HG03196 (cell line): ENCODE results near the gene FAM13C.
"Not testable (repeated sequence)": the region's sequence is repeated elsewhere in the genome, so short reads cannot be mapped to it uniquely, and the experiment has no call there.

Experiments
- ATAC-seq: cut with Tn5 transposase; IDR thresholded peaks from one replicate; pipeline ENCODE4 v1.9.1; 2021; ENCODE audit not compliant: unreplicated experiment

The FAM13C gene

GRCh38 chr10:59362144-59362958, at the start of gene FAM13C:
Gene FAM13C, minus strand, starts transcription at chr10:59362549. Its CDS starts 89 bp downstream, at chr10:59362460.
- no peak for ATAC-seq

DNA sequence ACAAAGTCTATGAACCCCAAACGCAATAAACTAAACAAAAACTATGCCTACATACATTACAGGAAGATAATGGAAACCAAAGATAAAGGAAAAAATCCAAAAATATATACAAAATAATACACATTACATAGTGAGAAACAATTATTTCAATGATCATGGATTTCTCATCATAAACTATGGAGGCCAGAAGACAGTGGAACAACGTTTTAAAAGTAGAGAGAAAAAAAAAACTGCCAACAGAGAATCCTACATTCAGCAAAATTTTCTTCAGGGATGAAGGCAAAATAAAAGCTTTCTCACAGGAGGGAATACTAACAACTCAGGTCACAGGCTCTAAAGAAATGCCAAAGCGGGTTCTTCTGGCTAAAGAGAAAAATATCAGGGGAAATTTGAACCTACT, 42.9 kb upstream of the FAM13C start:
- ATAC-seq: no peak

DNA sequence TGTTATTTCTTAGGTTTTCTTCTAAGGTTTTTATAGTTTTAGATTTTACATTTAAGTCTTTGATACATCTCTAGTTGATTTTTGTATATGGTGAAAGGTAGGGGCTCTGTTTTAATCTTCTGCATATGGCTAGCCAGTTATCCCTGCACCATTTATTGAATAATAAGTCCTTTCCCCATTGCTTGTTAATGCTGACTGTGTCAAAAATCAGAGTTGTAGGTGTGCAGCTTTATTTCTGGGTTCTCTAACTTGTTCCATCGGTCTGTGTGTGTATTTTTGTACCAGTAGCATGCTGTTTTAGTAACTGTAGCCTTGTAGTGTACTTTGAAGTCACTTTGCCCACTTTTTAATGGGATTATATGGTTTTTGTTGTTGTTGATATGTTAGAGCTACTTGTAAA, 37.9 kb upstream of the FAM13C start:
- no peak for ATAC-seq

DNA sequence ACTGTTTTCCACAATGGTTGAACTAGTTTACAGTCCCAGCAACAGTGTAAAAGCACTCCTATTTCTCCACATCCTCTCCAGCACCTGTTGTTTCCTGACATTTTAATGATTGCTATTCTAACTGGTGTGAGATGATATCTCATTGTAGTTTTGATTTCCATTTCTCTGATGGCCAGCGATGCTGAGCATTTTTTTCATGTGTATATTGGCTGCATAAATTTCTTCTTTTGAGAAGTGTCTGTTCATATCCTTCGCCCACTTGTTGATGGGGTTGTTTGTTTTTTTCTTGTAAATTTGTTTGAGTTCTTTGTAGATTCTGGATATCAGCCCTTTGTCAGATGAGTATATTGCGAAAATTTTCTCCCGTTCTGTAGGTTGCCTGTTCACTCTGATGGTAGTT, 37.0 kb upstream of the FAM13C start:
- not testable (repeated sequence) for ATAC-seq

DNA sequence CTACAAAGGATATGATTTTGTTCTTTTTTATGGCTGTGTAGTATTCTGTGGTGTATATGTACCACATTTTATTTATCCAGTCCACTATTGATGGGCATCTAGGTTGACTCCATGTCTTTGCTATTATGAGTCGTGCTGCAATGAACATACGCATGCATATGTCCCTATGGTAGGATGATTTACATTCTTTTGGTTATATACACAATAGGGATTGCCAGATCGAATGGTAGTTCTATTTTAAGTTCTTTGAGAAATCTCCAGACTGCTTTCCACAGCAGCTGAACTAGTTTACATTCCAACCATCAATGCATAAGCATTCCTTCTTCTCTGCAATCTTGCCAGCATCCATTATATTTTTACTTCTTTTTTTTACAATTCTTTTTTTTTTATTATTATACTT, 35.6 kb upstream of the FAM13C start:
- no peak for ATAC-seq

DNA sequence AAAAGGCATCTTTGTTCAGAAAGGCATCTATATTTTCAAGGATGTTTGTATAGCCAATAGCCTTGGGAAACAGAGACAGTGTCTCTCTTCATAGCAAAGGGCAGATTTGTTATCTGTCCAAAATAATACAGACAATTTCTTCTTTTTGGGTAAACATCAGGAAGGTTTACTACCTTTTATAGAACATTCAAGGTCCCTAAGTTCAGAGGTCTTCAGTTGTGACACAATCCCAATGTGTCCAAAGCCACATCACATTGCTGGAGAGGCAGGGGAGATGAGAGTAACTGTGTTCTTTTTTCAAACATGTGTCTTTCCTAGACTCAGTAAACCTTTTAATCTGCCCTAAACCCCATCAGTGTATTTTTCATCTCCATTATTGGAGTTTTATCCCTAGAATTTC, 33.6 kb upstream of the FAM13C start:
- no peak for ATAC-seq

DNA sequence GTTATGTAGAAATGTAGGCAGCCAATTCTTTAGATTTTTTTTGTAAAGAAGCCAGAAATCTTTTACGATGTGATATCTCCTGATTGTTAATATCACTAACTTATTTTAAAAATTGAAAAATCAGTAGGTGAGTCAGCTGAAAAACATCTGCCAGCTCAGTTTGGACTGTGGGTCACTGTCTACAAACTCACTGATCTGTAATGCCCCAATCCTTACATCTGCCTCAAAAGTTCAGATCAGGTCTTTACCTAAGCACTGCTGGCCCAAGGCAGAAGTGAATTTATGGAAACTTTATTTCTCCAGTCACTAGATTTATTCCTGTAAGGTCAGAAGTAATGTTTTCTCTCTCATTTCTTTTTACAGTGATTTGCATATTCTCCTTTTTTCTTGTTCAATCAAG, 31.0 kb upstream of the FAM13C start:
- ATAC-seq: no peak

- no peak for ATAC-seq
Measured at GRCh38 chr10:59391060-59391459, 28.7 kb upstream of the FAM13C start.

GRCh38 chr10:59388671-59388976, 26.3 kb upstream of the FAM13C start:
- ATAC-seq: no peak

DNA sequence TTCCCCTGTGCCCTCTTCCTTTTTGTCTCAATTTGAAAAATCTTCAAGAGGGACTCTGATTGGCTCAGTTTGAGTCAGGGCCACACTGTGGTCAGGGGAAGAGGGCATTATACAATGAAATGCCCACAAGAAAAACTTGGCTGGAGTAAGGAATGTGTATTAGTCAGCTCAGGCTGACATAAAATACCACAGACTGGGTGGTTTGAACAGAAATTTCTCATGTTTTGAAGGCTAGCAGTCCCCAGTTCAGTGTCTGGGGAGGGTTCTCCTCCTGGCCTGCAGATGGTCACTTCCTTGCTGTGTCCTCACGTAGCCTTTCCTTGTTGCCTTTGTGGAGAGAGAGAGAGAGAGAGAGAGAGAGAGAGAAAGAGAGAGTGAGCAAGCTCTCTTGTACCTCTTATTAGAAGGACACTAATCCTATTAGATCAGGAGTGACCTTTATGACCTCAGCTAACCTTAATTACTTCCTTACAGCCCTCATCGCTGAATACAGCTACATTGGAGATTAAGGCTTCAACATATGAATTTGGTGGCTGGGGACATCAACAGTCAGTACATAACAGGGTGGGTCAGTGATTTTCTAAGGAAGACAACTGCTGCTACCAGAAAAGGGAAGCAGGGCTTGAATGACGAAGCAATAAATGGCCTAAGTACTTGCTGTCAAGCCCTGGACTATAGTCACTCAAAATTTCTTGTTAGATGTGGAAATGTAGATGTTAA, 25.8 kb upstream of the FAM13C start:
- ATAC-seq: no peak

DNA sequence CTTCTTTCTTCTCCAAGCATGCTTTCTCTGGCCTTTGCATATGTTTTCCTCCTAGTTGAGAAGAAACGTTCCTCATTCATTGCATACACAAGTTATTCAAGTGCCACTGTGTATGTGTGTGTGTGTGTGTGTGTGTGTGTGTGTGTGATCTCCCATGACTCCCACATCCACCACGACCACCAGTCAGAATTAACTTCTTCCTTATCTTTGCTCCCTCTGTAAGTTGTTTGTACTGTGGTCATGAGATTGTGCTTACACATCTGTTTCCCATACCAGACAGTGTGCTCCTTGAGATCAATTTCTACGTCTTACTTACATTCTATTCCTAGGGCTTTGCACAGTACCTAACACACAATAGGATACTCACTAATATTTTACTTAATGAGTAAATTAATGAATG, 22.4 kb upstream of the FAM13C start:
- no peak for ATAC-seq

DNA sequence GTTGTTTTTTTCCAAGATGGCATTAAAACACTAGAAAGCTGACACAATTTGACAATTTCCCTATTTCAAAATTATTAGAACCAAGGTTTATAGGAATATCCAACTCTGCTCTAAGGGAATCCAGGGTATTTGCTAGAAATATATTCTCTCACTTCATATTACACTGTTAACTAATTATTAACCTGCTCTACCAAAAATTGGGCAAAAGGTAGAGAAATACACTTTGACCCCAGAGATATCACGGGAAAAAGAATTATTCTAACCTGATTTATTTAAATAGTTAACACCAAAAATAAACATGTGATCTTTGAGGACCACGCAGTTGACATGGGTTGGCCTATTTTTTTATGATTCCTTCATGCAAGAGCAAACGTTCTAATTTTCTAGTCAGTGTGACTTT, 21.6 kb upstream of the FAM13C start:
- ATAC-seq: no peak

- no peak for ATAC-seq
Measured at GRCh38 chr10:59383436-59383835, 21.1 kb upstream of the FAM13C start.

DNA sequence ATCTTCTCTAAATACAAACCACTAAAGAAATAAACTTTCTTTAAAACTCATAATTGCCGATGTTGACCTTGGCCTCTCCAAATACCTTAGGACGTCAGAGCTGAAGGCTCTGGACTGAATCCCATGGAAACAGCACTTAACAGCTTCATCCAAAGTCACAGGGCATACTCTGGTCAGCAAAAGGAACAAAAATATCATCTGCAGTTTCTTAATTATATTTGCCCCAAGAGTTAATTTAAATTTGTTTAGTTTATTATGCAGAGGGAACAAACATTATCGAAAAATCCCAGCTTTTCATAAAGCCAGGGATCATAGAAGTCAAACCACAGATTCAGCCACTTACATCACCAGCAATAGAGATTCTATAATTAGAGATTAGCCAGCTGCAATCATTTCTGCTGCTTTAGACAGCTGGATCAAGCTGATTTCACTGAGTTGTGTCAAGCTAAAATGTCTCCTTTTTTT, 20.5 kb upstream of the FAM13C start:
- ATAC-seq: no peak

DNA sequence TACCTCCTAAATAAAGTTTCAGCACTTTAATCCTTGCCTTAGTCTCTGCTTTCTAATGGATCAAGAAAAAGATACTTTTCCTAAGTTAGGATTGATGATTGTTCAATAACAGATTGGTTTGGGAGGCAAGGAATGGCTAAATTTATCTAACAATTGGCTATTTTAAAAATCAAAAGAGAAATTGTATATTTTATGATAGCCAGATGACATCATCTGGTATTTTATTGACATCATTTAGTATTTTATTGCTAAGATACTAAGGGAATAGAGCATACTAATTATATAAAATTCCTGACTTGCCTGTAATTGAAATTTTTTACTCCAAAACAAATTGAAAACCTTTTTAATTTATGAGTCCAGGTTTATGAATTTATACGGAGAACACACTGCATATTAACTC, 19.3 kb upstream of the FAM13C start:
- no peak for ATAC-seq

- no peak for ATAC-seq
Measured at GRCh38 chr10:59376846-59377245, 14.5 kb upstream of the FAM13C start.

DNA sequence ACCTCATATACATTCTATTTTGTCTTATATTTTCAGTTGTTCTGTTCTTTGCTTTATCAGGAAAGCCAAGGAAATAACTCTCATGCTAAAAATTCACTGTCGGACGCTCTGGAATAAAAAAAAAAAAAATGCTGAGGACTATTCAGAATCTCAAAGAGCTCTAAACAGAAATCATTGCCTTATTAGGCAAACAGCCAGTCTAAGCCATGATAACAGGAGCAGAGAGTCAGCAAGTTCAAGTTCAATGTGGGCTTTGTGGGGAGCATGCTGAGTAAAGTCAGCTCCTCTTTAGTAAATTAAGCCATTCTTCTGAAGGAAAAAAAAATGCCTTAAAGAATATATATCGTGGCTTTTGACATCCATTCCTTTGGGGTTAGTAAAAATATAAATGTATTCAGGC, 13.6 kb upstream of the FAM13C start:
- no peak for ATAC-seq

GRCh38 chr10:59374916-59375315, 12.6 kb upstream of the FAM13C start:
- ATAC-seq: no peak

GRCh38 chr10:59373071-59373470, 10.7 kb upstream of the FAM13C start:
- ATAC-seq: no peak

- no peak for ATAC-seq
Measured at GRCh38 chr10:59372543-59372942, 10.2 kb upstream of the FAM13C start.

DNA sequence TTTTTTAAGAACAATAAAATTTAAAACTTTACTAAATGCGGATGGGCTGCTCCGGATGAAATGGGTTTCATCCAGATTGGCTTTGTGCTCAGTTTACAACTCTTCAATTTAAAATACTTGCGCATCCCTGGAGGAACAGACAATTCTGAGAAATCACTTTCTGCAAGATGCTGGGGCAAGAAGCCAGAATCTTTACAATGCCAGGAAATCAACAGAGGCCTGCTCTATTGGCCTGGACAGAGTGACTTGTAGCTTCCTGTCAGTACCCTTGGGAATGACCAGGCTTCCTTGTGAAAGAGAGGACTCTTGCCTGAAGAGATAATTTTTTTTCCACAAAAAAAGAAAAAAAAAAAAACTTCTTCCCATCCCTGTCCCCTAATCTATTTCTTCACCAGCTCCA, 3.9 kb upstream of the FAM13C start:
- no peak for ATAC-seq

DNA sequence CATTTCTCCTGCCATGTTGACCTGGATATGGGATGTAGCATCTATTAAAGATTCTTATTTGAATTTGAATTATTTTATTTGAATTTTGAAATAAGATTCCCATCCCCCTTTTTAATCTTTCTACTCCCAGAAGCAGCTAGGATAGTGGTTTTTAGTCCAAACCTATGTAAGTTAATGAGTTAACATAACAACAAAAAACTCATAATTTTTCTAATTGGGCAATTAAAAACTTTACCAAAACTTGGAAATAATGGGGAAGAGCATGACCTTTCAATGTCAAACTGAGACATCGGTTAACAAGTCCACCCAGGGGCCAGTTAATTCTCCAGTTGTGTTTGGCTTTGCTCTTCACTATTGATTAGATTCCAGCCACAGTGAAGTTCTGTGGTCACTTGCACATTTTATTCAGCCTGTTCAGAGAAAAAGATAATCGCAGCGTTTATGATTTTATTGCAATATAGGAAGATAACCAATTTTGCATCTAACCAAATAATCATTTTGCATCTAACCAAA, 1.2 kb upstream of the FAM13C start:
- no peak for ATAC-seq
